ENCODE measurements around the gene SVIL.

Gene SVIL

GRCh38 chr10:29650552-29650944 lies 15.8 kb upstream of the SVIL start:
- intact Hi-C loops (cut with DNase I), result no loop called here
- DNase-seq, result no peak

GRCh38 chr10:29649561-29650551 lies 15.1 kb upstream of the SVIL start:
- DNase-seq, result no peak
- intact Hi-C loops (cut with DNase I), result no loop called here

- intact Hi-C loops (cut with DNase I), result no loop called here
These were observed 14.2 kb upstream of the SVIL start for GRCh38 chr10:29648983-29649268.

GRCh38 chr10:29648114-29648982 lies 13.6 kb upstream of the SVIL start:
- DNase-seq, result no peak
- intact Hi-C loops (cut with DNase I), result no loop called here

More at GRCh38 chr10:29648983-29649268, 14.2 kb upstream of the SVIL start:
- DNase-seq, result no peak

- no peak for DNase-seq
- intact Hi-C loops (cut with DNase I), result no loop called here
These were observed 12.7 kb upstream of the SVIL start for GRCh38 chr10:29647478-29647877.

- intact Hi-C loops (cut with DNase I), result no loop called here
- DNase-seq, result no peak
These were observed 12.2 kb upstream of the SVIL start for GRCh38 chr10:29646960-29647461.

GRCh38 chr10:29646238-29646902 lies 11.6 kb upstream of the SVIL start:
- no peak for DNase-seq
- intact Hi-C loops (cut with DNase I), result no loop called here

- intact Hi-C loops (cut with DNase I), result no loop called here
- DNase-seq, result no peak
These were observed 9.2 kb upstream of the SVIL start for GRCh38 chr10:29643771-29644501.

GRCh38 chr10:29642990-29643389 lies 8.2 kb upstream of the SVIL start:
- intact Hi-C loops (cut with DNase I), result no loop called here

GRCh38 chr10:29637537-29637936 lies 2.8 kb upstream of the SVIL start:
- DNase-seq, result no peak
- intact Hi-C loops (cut with DNase I), result no loop called here

More at GRCh38 chr10:29642990-29643389, 8.2 kb upstream of the SVIL start:
- DNase-seq, result no peak

GRCh38 chr10:29636178-29636577 lies 1.4 kb upstream of the SVIL start:
- DNase-seq, result no peak
- intact Hi-C loops (cut with DNase I), result no loop called here

- no peak for DNase-seq
- intact Hi-C loops (cut with DNase I), result no loop called here
These were observed 957 bp upstream of the SVIL start for GRCh38 chr10:29635711-29636144.

GRCh38 chr10:29634105-29634504 lies 666 bp downstream of the SVIL start:
- intact Hi-C loops (cut with DNase I), result no loop called here

GRCh38 chr10:29631049-29631339 lies 3.8 kb downstream of the SVIL start:
- intact Hi-C loops (cut with DNase I), result no loop called here
- DNase-seq, result no peak

More at GRCh38 chr10:29634105-29634504, 666 bp downstream of the SVIL start:
- DNase-seq, result no peak

GRCh38 chr10:29630205-29631048 lies 4.3 kb downstream of the SVIL start:
- no peak for DNase-seq
- intact Hi-C loops (cut with DNase I), result no loop called here

- no peak for DNase-seq
- intact Hi-C loops (cut with DNase I), result no loop called here
These were observed 5.8 kb downstream of the SVIL start for GRCh38 chr10:29628912-29629526.

- intact Hi-C loops (cut with DNase I), result no loop called here
These were observed 6.5 kb downstream of the SVIL start for GRCh38 chr10:29628311-29628710.

More at GRCh38 chr10:29628311-29628710, 6.5 kb downstream of the SVIL start:
- DNase-seq, result no peak

Data from head of caudate nucleus (tissue), 42 donors.